Activated CD4-positive, alpha-beta memory T cell treated with anti-CD3 and anti-CD28 coated beads for 36 hours (primary cell): ENCODE data around the gene TSPAN14. TPM values are rescaled to one million over a fixed set of nuclear protein-coding genes. Genes with fewer than 3 reads are reported as not detected.

Experiments used
- CTCF ChIA-PET: fragments of 350-600 bp; sonication (Branson Sonifier 250); formaldehyde crosslinking; loops from one replicate; lab custom pipeline; 2021; ENCODE audit warnings: antibody characterized with exemption, inconsistent platforms; lab: Charles Lee
- POLR2A ChIA-PET: fragments of 350-600 bp; sonication (Branson Sonifier 250); formaldehyde crosslinking; loops from one replicate; lab custom pipeline; 2021; ENCODE audit warnings: antibody characterized with exemption; lab: Charles Lee
- DNase-seq: peaks from one replicate; pipeline ENCODE4 v3.0.0-alpha.2; 2020
- H3K27ac Mint-ChIP-seq: one replicate; pipeline ENCODE4 v1.8.0; 2021; ENCODE audit warnings: mixed read lengths
- H3K27me3 Mint-ChIP-seq: one replicate; pipeline ENCODE4 v1.8.0; 2021; ENCODE audit warnings: mixed read lengths
- H3K36me3 Mint-ChIP-seq: one replicate; pipeline ENCODE4 v1.8.0; 2021; ENCODE audit warnings: mixed read lengths
- H3K4me1 Mint-ChIP-seq: one replicate; pipeline ENCODE4 v1.8.0; 2021; ENCODE audit warnings: low read depth, mixed read lengths
- H3K4me3 Mint-ChIP-seq: one replicate; pipeline ENCODE4 v1.8.0; 2021; ENCODE audit warnings: mild to moderate bottlenecking, mixed read lengths
- H3K9me3 Mint-ChIP-seq: one replicate; pipeline ENCODE4 v1.8.0; 2021; ENCODE audit warnings: mixed read lengths
- intact Hi-C: fragments of 100-400 bp; cut with micrococcal nuclease; formaldehyde crosslinking; loops from one replicate; pipeline ENCODE4 v1.15.1; 2023
- total RNA-seq, 2 experiments: library from RNA; stranded (reverse); gene quantifications; one replicate each; pipeline ENCODE4 v1.2.3, GENCODE V29; 2021

TSPAN14 gene
- total RNA-seq, 2 experiments from 2014 or later: 48.9 to 51.8 TPM

DNA sequence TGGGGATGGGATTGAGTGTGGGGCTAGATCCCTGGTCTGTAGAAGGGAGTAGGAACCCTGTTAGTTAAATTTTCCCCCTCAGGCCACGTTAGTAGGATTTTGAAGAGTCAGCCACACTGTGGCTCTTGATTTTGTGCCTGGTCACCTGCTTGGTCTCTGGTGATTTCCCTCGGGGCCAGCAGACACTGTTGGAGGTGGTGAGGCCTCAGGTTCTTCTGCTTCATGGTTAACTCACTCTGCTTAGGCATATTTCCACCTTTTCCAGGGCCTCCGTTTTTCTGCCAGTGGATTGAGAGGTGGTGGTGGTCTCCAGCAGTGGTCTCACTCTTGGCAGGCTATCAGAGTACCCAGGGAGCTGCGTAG, 4.1 kb downstream of the TSPAN14 start:
- ChIA-PET CTCF (interaction anchor here (1.0 to 36.2 kb wide), 8 partner anchors 9 to 48 kb away, joined by 3 to 1168 read pairs (median 11); no protein-coding TSS in a partner anchor), POLR2A (interaction anchor here (0.6 to 2.3 kb wide), 6 partner anchors 10 to 254 kb away, joined by 3 to 15 read pairs (median 6); no protein-coding TSS in a partner anchor)
- H3K4me3 Mint-ChIP-seq: peak overlapping the region; percentile 77
- no peaks in the 10 kb centered on the region for H3K9me3 Mint-ChIP-seq
- no peaks in the 10 kb centered on the region for H3K27me3 Mint-ChIP-seq
- peak overlapping the region; percentile 97 for H3K27ac Mint-ChIP-seq
- intact Hi-C loops: no loop called here
- H3K36me3 Mint-ChIP-seq: peaks cover 18% of the 10 kb centered on the region
- H3K4me1 Mint-ChIP-seq: peaks cover 79% of the 10 kb centered on the region
- no peak for DNase-seq

DNA sequence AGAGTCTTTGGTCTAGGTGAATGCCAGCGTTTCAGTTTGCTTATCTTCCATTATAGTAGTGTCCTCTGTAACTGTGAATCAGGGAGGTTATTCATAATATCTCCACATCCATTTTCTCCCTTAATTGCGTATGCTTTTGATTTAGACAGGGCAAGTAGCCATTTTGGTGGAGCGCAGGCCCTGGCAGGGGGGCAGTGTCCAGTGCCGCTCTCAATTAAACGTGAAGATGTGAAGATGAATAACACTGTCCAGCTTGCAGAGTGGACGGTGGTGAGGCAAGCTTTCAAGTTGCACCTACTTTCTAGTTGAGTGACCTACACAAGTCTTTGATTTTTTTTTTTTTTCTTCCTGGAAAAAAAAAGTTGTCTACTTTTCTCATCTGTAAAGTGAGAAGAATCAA, 4.5 kb downstream of the TSPAN14 start:
- ChIA-PET POLR2A (interaction anchor here (0.6 to 2.3 kb wide), 11 partner anchors 10 to 255 kb away, joined by 3 to 15 read pairs (median 5); no protein-coding TSS in a partner anchor), CTCF (interaction anchor here (0.7 to 36.2 kb wide), 11 partner anchors 8 to 80 kb away, joined by 3 to 1168 read pairs (median 6); no protein-coding TSS in a partner anchor)
- Mint-ChIP-seq H3K36me3 (peaks cover 22% of the 10 kb centered on the region), H3K27ac (peak overlapping the region; percentile 97), H3K9me3 (no peaks in the 10 kb centered on the region), H3K4me3 (peak overlapping the region; percentile 77), H3K27me3 (no peaks in the 10 kb centered on the region), H3K4me1 (peaks cover 79% of the 10 kb centered on the region)
- no peak for DNase-seq
- intact Hi-C loops: loop anchor here (1.0 kb wide), 2 partner anchors 14 to 42 kb away; no protein-coding TSS in a partner anchor

DNA sequence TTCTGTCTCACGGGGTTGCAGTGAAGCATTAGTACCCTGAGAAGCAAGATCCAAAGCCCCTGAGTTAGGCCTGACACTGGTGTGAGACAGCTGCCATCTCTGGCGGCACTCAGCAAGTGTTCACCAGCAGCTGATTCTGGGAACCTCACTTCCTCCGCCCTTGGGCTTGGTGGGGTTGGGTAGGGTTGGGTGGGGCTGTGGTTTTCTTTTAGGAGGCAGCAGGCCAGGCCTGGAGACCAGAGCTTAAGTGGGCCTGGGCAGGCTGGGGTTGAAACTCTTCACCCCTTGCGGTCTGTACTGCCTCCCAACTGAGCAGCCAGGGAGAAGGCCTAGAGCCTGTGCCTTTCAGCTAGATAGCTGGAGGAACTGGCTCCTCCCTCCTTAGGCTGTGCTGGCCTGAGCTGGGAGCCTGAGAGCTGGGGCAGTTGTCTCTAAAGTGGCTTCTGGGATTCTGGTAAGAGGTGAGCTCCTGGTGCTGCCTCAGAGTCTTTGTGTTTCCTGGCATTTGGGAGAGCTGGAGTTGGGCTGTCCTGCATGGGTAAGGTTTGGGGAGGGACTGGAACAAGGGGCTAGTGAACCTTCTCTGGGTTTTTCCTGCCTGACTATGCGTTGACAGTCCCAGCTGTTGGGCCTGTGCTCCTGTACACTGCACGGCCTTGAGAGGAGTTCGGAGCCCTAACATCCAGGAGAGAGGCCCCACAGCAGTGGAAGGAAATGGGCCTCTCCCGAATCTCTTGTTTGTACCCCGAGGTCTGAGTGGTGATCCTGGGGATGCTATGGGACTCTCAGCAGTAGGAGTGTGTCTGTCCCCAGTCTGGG, 5.1 kb downstream of the TSPAN14 start:
- H3K27me3 Mint-ChIP-seq: no peaks in the 10 kb centered on the region
- peak; percentile 85 for DNase-seq
- H3K27ac Mint-ChIP-seq: peak overlapping the region; percentile 97
- CTCF ChIA-PET: interaction anchor here (0.6 to 36.2 kb wide), 12 partner anchors 9 to 81 kb away, joined by 3 to 1168 read pairs (median 6); no protein-coding TSS in a partner anchor
- no peaks in the 10 kb centered on the region for H3K9me3 Mint-ChIP-seq
- peaks cover 22% of the 10 kb centered on the region for H3K36me3 Mint-ChIP-seq
- peak overlapping the region; percentile 77 for H3K4me3 Mint-ChIP-seq
- peaks cover 84% of the 10 kb centered on the region for H3K4me1 Mint-ChIP-seq
- POLR2A ChIA-PET: interaction anchor here (0.6 to 2.3 kb wide), 15 partner anchors 9 to 255 kb away, joined by 3 to 15 read pairs (median 4); no protein-coding TSS in a partner anchor
- intact Hi-C loops: loop anchor here (1.0 kb wide), 2 partner anchors 13 to 41 kb away; no protein-coding TSS in a partner anchor

GRCh38 chr10:80460399-80461207, 6.5 kb downstream of the TSPAN14 start:
- CTCF ChIA-PET: interaction anchor here (1.1 to 36.2 kb wide), 6 partner anchors 9 to 46 kb away, joined by 4 to 1168 read pairs (median 16); no protein-coding TSS in a partner anchor
- H3K36me3 Mint-ChIP-seq: peaks cover 17% of the 10 kb centered on the region
- intact Hi-C loops: no loop called here
- no peaks in the 10 kb centered on the region for H3K9me3 Mint-ChIP-seq
- H3K27ac Mint-ChIP-seq: peak overlapping the region; percentile 97
- peaks cover 97% of the 10 kb centered on the region for H3K4me1 Mint-ChIP-seq
- DNase-seq: peak; percentile 33
- H3K27me3 Mint-ChIP-seq: no peaks in the 10 kb centered on the region
- H3K4me3 Mint-ChIP-seq: peak overlapping the region; percentile 77
- POLR2A ChIA-PET: interaction anchor here (0.9 to 2.3 kb wide), 8 partner anchors 8 to 44 kb away, joined by 3 to 15 read pairs (median 4); no protein-coding TSS in a partner anchor

DNA sequence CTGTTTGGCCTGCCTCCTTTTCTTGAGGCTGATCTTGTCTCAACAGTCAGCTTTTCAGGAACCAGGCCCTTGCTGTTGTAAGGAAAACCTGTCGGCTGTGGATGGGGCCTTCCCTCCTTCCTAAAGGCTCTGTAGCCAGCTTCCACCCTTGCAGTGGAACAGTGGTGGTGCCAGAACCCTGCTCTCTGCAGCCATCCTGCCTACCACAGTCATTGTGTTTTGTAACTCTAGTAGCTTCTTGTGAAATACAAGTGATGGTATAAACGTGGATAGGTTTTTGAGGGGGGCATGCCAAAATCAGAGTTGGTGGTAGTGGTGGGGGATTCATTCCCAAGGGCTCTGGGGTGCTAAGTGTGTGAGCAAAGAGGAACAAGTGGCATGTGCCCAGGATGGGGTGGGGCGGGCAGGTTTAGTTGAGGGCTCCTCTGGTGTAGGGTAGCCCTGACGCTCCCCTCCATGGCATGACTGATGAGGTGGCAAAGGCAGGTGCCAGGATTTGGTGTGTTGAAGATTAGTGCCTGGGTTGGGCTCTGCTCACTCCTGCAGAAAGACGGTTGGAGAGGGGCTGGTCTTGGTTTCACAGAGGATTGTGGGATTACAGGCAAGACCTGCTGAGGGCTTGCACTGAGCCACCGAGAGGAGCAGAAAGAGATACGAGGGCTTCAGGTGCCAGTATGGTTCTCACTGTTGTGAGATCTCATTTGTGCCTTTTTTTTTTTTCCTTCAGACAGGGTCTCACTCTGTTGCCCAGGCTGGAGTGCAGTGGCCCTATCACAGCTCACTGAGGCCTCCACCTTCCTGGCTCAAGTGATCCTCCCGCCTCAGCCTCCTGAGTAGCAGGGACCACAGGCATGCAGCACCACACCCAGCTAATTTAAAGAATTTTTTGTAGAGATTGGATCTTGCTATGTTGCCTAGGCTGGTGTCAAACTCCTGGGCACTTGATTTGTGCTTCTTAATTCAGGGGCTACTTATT, 7.4 kb downstream of the TSPAN14 start:
- no peak for DNase-seq
- intact Hi-C loops: no loop called here
- POLR2A ChIA-PET: interaction anchor here (0.9 to 2.2 kb wide), 4 partner anchors 9 to 43 kb away, joined by 3 to 6 read pairs (median 4); no protein-coding TSS in a partner anchor
- Mint-ChIP-seq H3K4me3 (peak overlapping the region; percentile 77), H3K27ac (peak overlapping the region; percentile 97), H3K4me1 (peaks cover 97% of the 10 kb centered on the region), H3K9me3 (no peaks in the 10 kb centered on the region), H3K27me3 (no peaks in the 10 kb centered on the region), H3K36me3 (peaks cover 17% of the 10 kb centered on the region)
- CTCF ChIA-PET: interaction anchor here (0.8 to 36.2 kb wide), 6 partner anchors 8 to 45 kb away, joined by 3 to 1168 read pairs (median 16); no protein-coding TSS in a partner anchor

- no peak for DNase-seq
- intact Hi-C loops: no loop called here
- no peaks in the 10 kb centered on the region for H3K9me3 Mint-ChIP-seq
- H3K4me3 Mint-ChIP-seq: no peak overlapping the region
- H3K36me3 Mint-ChIP-seq: peaks cover 14% of the 10 kb centered on the region
- peaks cover 97% of the 10 kb centered on the region for H3K4me1 Mint-ChIP-seq
- ChIA-PET POLR2A (interaction anchor here (0.6 to 4.9 kb wide), 5 partner anchors 9 to 38 kb away, joined by 3 to 27 read pairs (median 6); no protein-coding TSS in a partner anchor), CTCF (interaction anchor here (0.8 to 36.2 kb wide), 5 partner anchors 10 to 44 kb away, joined by 3 to 1168 read pairs (median 9); no protein-coding TSS in a partner anchor)
- H3K27me3 Mint-ChIP-seq: no peaks in the 10 kb centered on the region
- peak overlapping the region; percentile 91 for H3K27ac Mint-ChIP-seq
These were observed 8.3 kb downstream of the TSPAN14 start for GRCh38 chr10:80462299-80462980.

DNA sequence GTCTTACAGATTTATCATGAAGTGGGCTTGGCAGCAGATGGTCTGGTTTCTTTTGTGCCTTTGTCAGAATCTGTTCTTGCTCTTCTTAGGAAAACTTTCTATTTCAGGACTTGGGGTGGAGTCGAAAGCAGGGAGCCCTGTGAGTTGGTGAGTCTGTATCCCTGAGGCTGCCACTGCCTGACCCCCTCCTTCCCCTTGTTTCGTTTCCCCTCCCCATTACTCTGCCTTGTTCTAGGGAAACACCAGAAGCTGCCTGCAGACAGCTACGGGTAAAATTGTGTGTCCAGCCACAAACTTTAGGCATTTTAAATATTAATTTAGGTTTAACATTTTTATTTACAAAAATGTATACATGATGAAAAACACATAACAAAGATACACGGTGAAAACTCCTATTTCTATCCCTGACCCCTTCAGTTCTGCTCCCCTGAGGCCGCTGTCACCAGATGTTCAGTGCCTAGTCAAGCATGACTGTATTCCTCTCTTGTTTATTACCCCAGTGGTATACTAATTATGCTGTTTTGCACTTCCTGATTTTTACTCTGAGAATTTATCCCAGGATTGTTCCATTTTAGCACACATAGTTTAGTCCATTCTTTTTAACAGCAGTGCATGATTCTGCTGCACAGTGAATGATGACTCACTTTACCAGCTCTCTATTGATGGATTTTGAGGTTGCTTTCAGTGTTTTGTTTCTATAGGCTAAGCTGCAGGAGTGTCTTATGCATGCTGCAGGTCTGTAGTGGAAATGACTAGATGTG, 9.1 kb downstream of the TSPAN14 start:
- Mint-ChIP-seq H3K9me3 (no peaks in the 10 kb centered on the region), H3K27ac (peak overlapping the region; percentile 91), H3K4me3 (peak overlapping the region; percentile 31), H3K4me1 (peaks cover 96% of the 10 kb centered on the region), H3K36me3 (peaks cover 10% of the 10 kb centered on the region), H3K27me3 (no peaks in the 10 kb centered on the region)
- no peak for DNase-seq
- CTCF ChIA-PET: interaction anchor here (1.0 to 36.2 kb wide), 5 partner anchors 9 to 43 kb away, joined by 3 to 1168 read pairs (median 9); no protein-coding TSS in a partner anchor
- POLR2A ChIA-PET: interaction anchor here (1.4 to 4.9 kb wide), 5 partner anchors 9 to 35 kb away, joined by 4 to 27 read pairs (median 6); no protein-coding TSS in a partner anchor
- intact Hi-C loops: no loop called here

DNA sequence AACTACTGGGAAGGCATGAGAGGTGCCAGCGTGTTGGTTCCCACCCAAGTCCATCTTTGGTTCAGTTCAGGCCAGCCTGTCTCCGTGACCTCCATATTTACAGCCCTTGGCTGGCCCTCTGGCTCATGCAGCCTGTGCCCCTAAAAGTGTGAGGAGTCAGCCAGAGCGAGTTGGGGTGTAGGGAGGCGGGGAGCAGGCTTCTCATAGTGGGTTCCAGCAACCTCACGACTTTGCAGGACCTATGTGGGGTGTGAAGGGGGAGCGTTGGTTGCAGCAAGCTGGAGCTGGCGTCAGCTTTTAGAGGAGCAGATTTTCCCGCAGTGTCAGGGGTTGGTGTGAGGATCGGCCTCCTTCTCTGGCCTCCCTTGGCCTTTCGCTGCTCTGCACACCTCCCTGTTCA, 9.8 kb downstream of the TSPAN14 start:
- Mint-ChIP-seq H3K27me3 (no peaks in the 10 kb centered on the region), H3K36me3 (peaks cover 10% of the 10 kb centered on the region), H3K9me3 (no peaks in the 10 kb centered on the region), H3K4me1 (peaks cover 96% of the 10 kb centered on the region), H3K4me3 (peak overlapping the region; percentile 31), H3K27ac (peak overlapping the region; percentile 91)
- POLR2A ChIA-PET: interaction anchor here (1.7 to 4.9 kb wide), 4 partner anchors 7 to 34 kb away, joined by 6 to 27 read pairs (median 13); no protein-coding TSS in a partner anchor
- CTCF ChIA-PET: interaction anchor here (1.0 to 36.2 kb wide), 6 partner anchors 8 to 42 kb away, joined by 3 to 1168 read pairs (median 8); no protein-coding TSS in a partner anchor
- DNase-seq: no peak
- intact Hi-C loops: no loop called here
